Uterus (tissue), 4 donors: Measurements from ENCODE around the gene RPS17. TPM values are rescaled to one million over a fixed set of nuclear protein-coding genes. Genes with fewer than 3 reads are reported as not detected.
A peak's percentile ranks its signal among the peaks of the same experiment; 100 is the strongest.

ENCODE experiments used
- DNase-seq, 2 donors: peaks; one replicate each; pipeline ENCODE4 v3.0.0-alpha.2; 2019 to 2020
- H3K27ac ChIP-seq, 2 donors: fragments of 200-600 bp; sonication (generic); 1 replicate in 1 of 2; 2 replicates in 1 of 2; pipeline ENCODE4 v1.5.1; 2016 to 2018
- H3K27me3 ChIP-seq, 2 donors: fragments of 200-600 bp; sonication (generic); one replicate each; pipeline ENCODE4 v1.5.1; 2018 to 2019; ENCODE audit warnings: control low read depth in 1 of 2
- H3K36me3 ChIP-seq, 2 donors: fragments of 200-600 bp; sonication (generic); one replicate each; pipeline ENCODE4 v1.5.1; 2019; ENCODE audit warnings: control low read depth in 1 of 2
- H3K4me1 ChIP-seq, 2 donors: fragments of 200-600 bp; sonication (generic); one replicate each; pipeline ENCODE4 v1.5.1; 2018 to 2019; ENCODE audit warnings: control low read depth in 1 of 2
- H3K4me3 ChIP-seq, 2 donors: fragments of 200-600 bp; sonication (generic); 1 replicate in 1 of 2; 2 replicates in 1 of 2; pipeline ENCODE4 v1.5.1; 2018 to 2019; ENCODE audit warnings: mild to moderate bottlenecking in 1 of 2
- H3K9me3 ChIP-seq, 2 donors: fragments of 200-600 bp; sonication (generic); one replicate each; pipeline ENCODE4 v1.5.1; 2019; ENCODE audit warnings: control low read depth in 1 of 2
- CTCF ChIP-seq, 4 experiments: fragments of 200-600 bp in 2 of 4; fragments of 450-650 bp in 2 of 4; sonication (generic) in 2 of 4; IDR thresholded peaks; one replicate each; pipeline ENCODE4 v1.5.1; 2016 to 2019; ENCODE audit warnings: antibody characterized with exemption in 4 of 4, mild to moderate bottlenecking in 2 of 4, moderate library complexity in 1 of 4
- POLR2A ChIP-seq, 2 donors: fragments of 450-650 bp; IDR thresholded peaks; one replicate each; pipeline ENCODE4 v1.6.1; 2016; ENCODE audit warnings: antibody characterized with exemption in 2 of 2, mild to moderate bottlenecking in 1 of 2, moderate library complexity in 1 of 2
- intact Hi-C: fragments of 100-400 bp; cut with DNase I; formaldehyde crosslinking; loops from one replicate; pipeline ENCODE4 v1.15.1; 2023; ENCODE audit warnings: low total_unique reads
- total RNA-seq, 4 donors: library from RNA; depleted of rRNA in 3 of 4; stranded (reverse); fragments of >200 nt in 3 of 4; gene quantifications; one replicate each; pipeline versions ENCODE4 v1.1.0 to v1.2.4, GENCODE V29; 2014 to 2023
- donor health status: DM: yes; HTN: yes; CAD: no.

The RPS17 gene
- total RNA-seq, 4 donors from 2014 or later: 754 to 4,808 (median 3,201) TPM

GRCh38 chr15:82548700-82549099, 8.4 kb upstream of the RPS17 start:
- no peaks in the 10 kb centered on the region for H3K36me3 ChIP-seq
- H3K27me3 ChIP-seq: no peaks in the 10 kb centered on the region
- H3K9me3 ChIP-seq: no peaks in the 10 kb centered on the region
- TF ChIP-seq CTCF (IDR thresholded peaks at IDR 0.05): no peak
- no peak for TF ChIP-seq POLR2A (IDR thresholded peaks at IDR 0.05)
- intact Hi-C loops: no loop called here
- H3K27ac ChIP-seq: no peak overlapping the region
- no peak for DNase-seq
- no peak overlapping the region for H3K4me3 ChIP-seq
- no peaks in the 10 kb centered on the region for H3K4me1 ChIP-seq

GRCh38 chr15:82545478-82545877, 5.2 kb upstream of the RPS17 start:
- no peak overlapping the region for H3K4me3 ChIP-seq
- no peak for DNase-seq
- no peak overlapping the region for H3K27ac ChIP-seq
- no peaks in the 10 kb centered on the region for H3K36me3 ChIP-seq
- no peaks in the 10 kb centered on the region for H3K4me1 ChIP-seq
- no peaks in the 10 kb centered on the region for H3K27me3 ChIP-seq
- intact Hi-C loops: no loop called here
- H3K9me3 ChIP-seq: no peaks in the 10 kb centered on the region
- no peak for TF ChIP-seq POLR2A (IDR thresholded peaks at IDR 0.05)

- Histone ChIP-seq H3K36me3 (no peaks in the 10 kb centered on the region), H3K27ac (no peak overlapping the region), H3K9me3 (no peaks in the 10 kb centered on the region), H3K27me3 (no peaks in the 10 kb centered on the region), H3K4me3 (no peak overlapping the region), H3K4me1 (no peaks in the 10 kb centered on the region)
- intact Hi-C loops: no loop called here
- no peak for TF ChIP-seq POLR2A (IDR thresholded peaks at IDR 0.05)
- TF ChIP-seq CTCF (IDR thresholded peaks at IDR 0.05): no peak
- DNase-seq: no peak
Observed at GRCh38 chr15:82545002-82545401, 4.7 kb upstream of the RPS17 start.

- intact Hi-C loops: no loop called here
- Histone ChIP-seq H3K27ac (no peak overlapping the region), H3K36me3 (no peaks in the 10 kb centered on the region), H3K4me1 (peaks cover 0 to 1% of the 10 kb centered on the region in 2 donors), H3K27me3 (no peaks in the 10 kb centered on the region), H3K9me3 (no peaks in the 10 kb centered on the region), H3K4me3 (no peak overlapping the region)
- TF ChIP-seq CTCF (IDR thresholded peaks at IDR 0.05) (no peak), POLR2A (IDR thresholded peaks at IDR 0.05) (no peak)
- DNase-seq: no peak
Observed at GRCh38 chr15:82544431-82544830, 4.2 kb upstream of the RPS17 start.

- peaks cover 0 to 4% of the 10 kb centered on the region in 2 donors for H3K4me1 ChIP-seq
- H3K27me3 ChIP-seq: no peaks in the 10 kb centered on the region
- no peaks in the 10 kb centered on the region for H3K36me3 ChIP-seq
- intact Hi-C loops: no loop called here
- no peaks in the 10 kb centered on the region for H3K9me3 ChIP-seq
- no peak overlapping the region for H3K27ac ChIP-seq
- TF ChIP-seq CTCF (IDR thresholded peaks at IDR 0.05) (no peak), POLR2A (IDR thresholded peaks at IDR 0.05) (no peak)
- no peak for DNase-seq
- no peak overlapping the region for H3K4me3 ChIP-seq
Observed at GRCh38 chr15:82543160-82543559, 2.9 kb upstream of the RPS17 start.

GRCh38 chr15:82540984-82541431, 751 bp upstream of the RPS17 start:
- intact Hi-C loops: no loop called here
- peak; percentile 24 to 29 for DNase-seq
- H3K4me3 ChIP-seq: peak overlapping the region; percentile 79 to 89
- H3K9me3 ChIP-seq: no peaks in the 10 kb centered on the region
- no peaks in the 10 kb centered on the region for H3K36me3 ChIP-seq
- no peaks in the 10 kb centered on the region for H3K27me3 ChIP-seq
- H3K4me1 ChIP-seq: peaks cover 0 to 4% of the 10 kb centered on the region in 2 donors
- TF ChIP-seq POLR2A (IDR thresholded peaks at IDR 0.05) (no peak), CTCF (IDR thresholded peaks at IDR 0.05) (no peak)
- peak overlapping the region; percentile 92 to 94 for H3K27ac ChIP-seq
